ENCODE results near the gene N4BP2L2.

Gene N4BP2L2

DNA sequence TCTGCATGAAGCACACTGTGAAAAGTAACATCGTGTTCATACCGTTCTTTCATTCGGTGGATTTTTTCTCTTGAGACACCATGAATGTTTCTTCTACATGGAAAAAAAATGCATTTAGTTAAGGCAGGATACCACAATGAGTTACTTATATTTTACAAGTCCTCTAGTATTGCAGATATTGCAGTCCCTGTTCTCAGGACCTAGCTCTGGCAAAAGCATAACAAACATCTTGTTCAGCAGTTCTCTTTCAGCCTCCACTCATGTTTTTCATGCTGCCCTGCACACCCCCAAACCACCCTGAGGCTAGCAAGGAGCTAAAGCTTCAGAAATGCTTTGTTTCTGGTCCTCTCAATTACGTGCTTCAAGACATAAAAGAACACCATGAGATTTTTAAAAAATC lies 135.5 kb downstream of the N4BP2L2 start:
- H3K4me3 ChIP-seq (ENCODE audit: low read length) = no peak overlapping the region
- TF ChIP-seq, protein P1, sequence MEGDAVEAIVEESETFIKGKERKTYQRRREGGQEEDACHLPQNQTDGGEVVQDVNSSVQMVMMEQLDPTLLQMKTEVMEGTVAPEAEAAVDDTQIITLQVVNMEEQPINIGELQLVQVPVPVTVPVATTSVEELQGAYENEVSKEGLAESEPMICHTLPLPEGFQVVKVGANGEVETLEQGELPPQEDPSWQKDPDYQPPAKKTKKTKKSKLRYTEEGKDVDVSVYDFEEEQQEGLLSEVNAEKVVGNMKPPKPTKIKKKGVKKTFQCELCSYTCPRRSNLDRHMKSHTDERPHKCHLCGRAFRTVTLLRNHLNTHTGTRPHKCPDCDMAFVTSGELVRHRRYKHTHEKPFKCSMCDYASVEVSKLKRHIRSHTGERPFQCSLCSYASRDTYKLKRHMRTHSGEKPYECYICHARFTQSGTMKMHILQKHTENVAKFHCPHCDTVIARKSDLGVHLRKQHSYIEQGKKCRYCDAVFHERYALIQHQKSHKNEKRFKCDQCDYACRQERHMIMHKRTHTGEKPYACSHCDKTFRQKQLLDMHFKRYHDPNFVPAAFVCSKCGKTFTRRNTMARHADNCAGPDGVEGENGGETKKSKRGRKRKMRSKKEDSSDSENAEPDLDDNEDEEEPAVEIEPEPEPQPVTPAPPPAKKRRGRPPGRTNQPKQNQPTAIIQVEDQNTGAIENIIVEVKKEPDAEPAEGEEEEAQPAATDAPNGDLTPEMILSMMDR (conservative IDR thresholded peaks at IDR 0.05; ENCODE audit: low read depth, low read length) = no peak
- DNase-seq (ENCODE audit: low read depth) = no peak

DNA sequence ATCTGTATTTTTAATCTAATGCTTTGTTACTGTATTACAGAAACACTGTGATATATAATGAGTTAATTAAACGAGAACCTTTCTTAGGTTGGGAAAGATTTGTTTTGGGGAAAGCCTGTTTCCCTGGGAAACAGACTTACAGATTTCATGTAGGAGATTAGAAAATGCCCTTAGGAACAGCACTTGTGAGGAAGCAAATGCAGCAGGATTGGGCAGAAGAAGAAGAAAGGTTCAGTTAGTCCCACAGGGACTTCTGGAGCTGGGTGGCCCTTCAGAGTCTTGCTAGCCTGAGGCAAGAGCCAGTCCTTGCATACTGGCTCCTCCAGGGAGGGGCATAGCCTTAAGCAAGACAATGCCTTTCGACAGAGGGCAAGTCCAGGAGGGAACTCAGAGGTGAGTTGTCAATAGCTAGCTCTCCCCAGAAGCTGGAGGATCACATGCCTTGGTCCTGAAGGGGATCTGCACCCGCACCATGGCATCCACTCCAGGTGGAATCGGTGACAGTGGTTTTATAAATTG lies 147.4 kb downstream of the N4BP2L2 start:
- peak; percentile 12 for DNase-seq (ENCODE audit: low read depth)
- TF ChIP-seq, protein P1 (conservative IDR thresholded peaks at IDR 0.05; ENCODE audit: low read depth, low read length) = no peak
- H3K4me3 ChIP-seq (ENCODE audit: low read length) = no peak overlapping the region

DNA sequence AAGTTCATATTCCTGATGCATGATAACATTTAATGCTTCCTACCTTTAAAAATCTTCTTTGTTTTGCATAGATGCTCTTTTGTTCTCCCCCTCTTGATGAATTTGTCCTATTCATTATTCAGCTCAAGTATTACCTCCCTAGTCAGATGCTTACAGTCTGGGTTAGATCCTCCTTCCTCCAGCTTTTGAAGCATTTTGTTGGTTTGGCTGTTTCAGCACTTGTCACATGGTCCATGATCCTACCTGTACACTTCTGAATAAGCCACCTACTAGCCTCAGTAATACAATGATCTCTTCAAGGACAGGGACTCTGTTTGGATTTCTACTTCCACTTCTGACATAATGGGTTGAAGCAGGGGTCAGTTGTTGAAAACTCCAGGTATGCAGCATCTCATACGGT lies 148.1 kb downstream of the N4BP2L2 start:
- TF ChIP-seq, protein P1 (conservative IDR thresholded peaks at IDR 0.05; ENCODE audit: low read depth, low read length) = no peak
- H3K4me3 ChIP-seq (ENCODE audit: low read length) = no peak overlapping the region
- no peak for DNase-seq (ENCODE audit: low read depth)

DNA sequence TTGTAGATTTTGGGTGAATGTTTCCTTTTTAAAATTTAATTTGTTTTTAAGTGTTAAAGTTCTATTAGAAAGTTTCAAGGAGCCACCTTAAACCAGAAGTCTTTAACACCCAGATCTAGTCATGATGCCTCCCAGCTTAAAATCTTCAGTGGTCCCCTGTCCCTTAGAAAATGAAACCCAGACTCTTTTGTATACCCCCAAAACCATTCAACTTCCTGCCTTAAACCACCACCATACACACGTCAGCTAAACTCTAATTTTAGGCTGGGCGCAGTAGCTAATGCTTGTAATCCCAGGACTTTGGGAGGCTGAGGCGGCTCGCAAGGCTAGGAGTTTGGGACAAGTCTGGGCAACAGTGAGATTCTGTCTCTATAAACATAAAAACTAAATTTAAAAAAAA lies 148.5 kb downstream of the N4BP2L2 start:
- H3K4me3 ChIP-seq (ENCODE audit: low read length) = no peak overlapping the region
- TF ChIP-seq, protein P1 (conservative IDR thresholded peaks at IDR 0.05; ENCODE audit: low read depth, low read length) = no peak
- no peak for DNase-seq (ENCODE audit: low read depth)

DNA sequence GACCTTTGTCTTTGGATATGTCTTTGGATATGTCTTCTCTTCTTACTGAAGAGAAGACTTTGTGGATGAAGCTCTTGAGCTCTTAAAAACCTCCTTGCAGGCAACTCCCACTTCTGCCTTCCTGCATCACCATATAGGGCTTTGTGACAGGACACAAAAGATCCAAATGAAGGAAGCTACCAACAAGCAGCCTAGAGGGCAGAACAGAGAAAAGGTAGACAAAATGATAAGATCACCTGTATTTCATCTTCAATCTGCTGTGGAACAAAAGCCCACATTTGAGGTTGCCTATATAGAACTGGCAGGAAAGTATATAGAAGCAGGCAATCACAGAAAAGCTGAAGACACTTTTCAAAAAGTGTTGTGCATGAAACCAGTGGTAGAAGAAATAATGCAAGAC lies 153.2 kb downstream of the N4BP2L2 start:
- no peak overlapping the region for H3K4me3 ChIP-seq (ENCODE audit: low read length)
- TF ChIP-seq, protein P1 (conservative IDR thresholded peaks at IDR 0.05; ENCODE audit: low read depth, low read length) = no peak
- no peak for DNase-seq (ENCODE audit: low read depth)

DNA sequence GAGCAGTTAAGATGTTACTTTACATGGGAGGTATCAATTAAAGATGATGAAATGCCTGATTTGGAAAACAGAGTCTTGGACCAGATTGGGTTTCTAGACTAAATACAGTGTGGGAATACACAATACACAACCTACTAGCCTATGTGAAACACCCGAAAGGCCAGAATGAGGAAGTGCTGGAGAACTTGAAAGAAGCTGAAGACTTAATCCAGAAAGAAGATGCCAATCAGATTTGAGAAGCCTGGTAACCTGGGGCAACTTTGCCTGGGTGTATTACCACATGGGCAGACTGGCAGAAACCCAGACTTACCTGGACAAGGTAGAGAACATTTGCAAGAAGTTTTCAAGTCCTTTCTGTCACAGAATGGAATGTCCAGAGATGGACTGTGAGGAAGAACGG lies 153.9 kb downstream of the N4BP2L2 start:
- no peak for DNase-seq (ENCODE audit: low read depth)
- TF ChIP-seq, protein P1 (conservative IDR thresholded peaks at IDR 0.05; ENCODE audit: low read depth, low read length) = no peak
- H3K4me3 ChIP-seq (ENCODE audit: low read length) = no peak overlapping the region

DNA sequence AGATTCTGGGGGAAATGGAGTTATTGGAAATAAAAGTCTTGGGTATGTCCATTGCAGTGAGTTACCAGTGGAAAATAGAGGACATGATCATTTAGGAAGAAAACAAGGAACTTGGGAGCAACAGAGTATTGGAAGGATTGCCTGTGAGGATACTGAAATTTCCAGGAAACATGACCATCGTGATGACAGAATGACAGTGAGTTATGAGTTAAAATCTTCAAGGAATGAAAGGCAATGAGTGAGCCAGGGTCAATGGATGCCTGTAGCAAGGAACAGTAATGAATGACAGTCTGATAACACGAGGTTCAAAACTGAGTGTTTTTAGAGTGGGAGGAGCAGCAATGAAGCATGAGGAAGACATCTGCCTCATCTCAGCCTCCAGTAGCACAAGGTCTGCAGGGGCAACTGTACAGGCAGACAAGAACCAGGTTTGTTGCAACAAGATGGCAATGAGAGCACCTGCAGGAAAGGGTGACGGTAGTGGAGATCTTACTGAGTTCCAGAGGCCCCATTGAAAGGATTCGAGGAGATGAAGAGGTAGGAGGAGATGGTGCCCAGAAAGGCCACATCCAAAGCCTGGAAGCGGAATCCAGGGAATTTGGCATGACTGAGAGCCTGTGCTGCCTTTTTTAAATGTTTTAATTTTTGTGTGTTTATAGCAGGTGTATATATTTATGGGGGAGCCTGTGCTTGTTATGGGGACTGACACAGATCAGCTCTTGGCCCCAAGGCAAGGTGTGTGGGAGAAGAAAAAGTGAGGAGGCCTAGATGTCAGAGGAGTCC lies 154.6 kb downstream of the N4BP2L2 start:
- TF ChIP-seq, protein P1 (conservative IDR thresholded peaks at IDR 0.05; ENCODE audit: low read depth, low read length) = no peak
- no peak for DNase-seq (ENCODE audit: low read depth)
- no peak overlapping the region for H3K4me3 ChIP-seq (ENCODE audit: low read length)
